ENCODE measurements around the gene LGR6. TPM values are rescaled to one million over a fixed set of nuclear protein-coding genes. Genes with fewer than 3 reads are reported as not detected.

Gene LGR6
- total RNA-seq, 1 experiment from 2014 or later = 1.0 TPM

GRCh38 chr1:202275061-202275770 lies 81.6 kb downstream of the LGR6 start:
- no peaks in the 10 kb centered on the region; a peak in 1 of 7 replicates for H3K36me3 Mint-ChIP-seq (ENCODE audit: insufficient read depth in 1 of 3, low read depth in 3 of 3)
- DNase-seq = no peak
- Histone ChIP-seq H3K23me2 (ENCODE audit: insufficient read length, low read depth, low read length, poor library complexity, severe bottlenecking) (no peaks in the 10 kb centered on the region), H3K79me2 (ENCODE audit: insufficient read depth, low read length) (no peaks in the 10 kb centered on the region), H4K20me1 (ENCODE audit: control insufficient read depth, insufficient read depth, insufficient read length) (no peaks in the 10 kb centered on the region), H3K4me1 (ENCODE audit: insufficient read depth, low read length) (no peaks in the 10 kb centered on the region; the same call in 1 of the 2 replicates), H3K18ac (ENCODE audit: insufficient read length, low read depth, low read length) (no peak overlapping the region), H4K5ac (ENCODE audit: insufficient read length, low read depth, low read length) (no peak overlapping the region), H3K14ac (ENCODE audit: insufficient read depth, low read length) (no peak overlapping the region), H3K56ac (ENCODE audit: insufficient read length, low read depth, low read length) (no peak overlapping the region), H2AFZ (ENCODE audit: low read length) (no peak overlapping the region), H2AK5ac (ENCODE audit: insufficient read length, low read length) (no peak overlapping the region), H2BK120ac (ENCODE audit: low read depth, low read length, poor library complexity, severe bottlenecking) (no peak overlapping the region), H3K9me3 (ENCODE audit: control insufficient read depth, low read depth, low read length) (no peaks in the 10 kb centered on the region), H3T11ph (ENCODE audit: low read length) (no peak overlapping the region), H3K27ac (ENCODE audit: insufficient read length, low read depth, low read length) (no peak overlapping the region), H3K23ac (ENCODE audit: insufficient read length, low read depth, low read length) (no peak overlapping the region), H2BK20ac (ENCODE audit: low read depth, low read length, poor library complexity, severe bottlenecking) (no peak overlapping the region), H3K79me1 (ENCODE audit: insufficient read depth, low read depth, low read length, poor library complexity, severe bottlenecking) (no peaks in the 10 kb centered on the region), H3K27me3 (ENCODE audit: insufficient read depth, low read length) (no peaks in the 10 kb centered on the region), H3K4ac (ENCODE audit: low read depth, low read length) (no peak overlapping the region), H4K8ac (replicated peaks; ENCODE audit: insufficient read length, low read depth, low read length) (no peak overlapping the region), H4K91ac (ENCODE audit: insufficient read length, low read depth, low read length) (no peak overlapping the region), H2BK5ac (ENCODE audit: insufficient read length, low read length) (no peak overlapping the region), H3K9ac (ENCODE audit: extremely low read depth, insufficient read length, low read length) (no peak overlapping the region), H3K4me2 (ENCODE audit: insufficient read depth, insufficient read length, low read length) (no peak overlapping the region), H2BK12ac (ENCODE audit: insufficient read length, low read depth, low read length) (no peak overlapping the region), H2BK15ac (ENCODE audit: low read depth, low read length) (no peak overlapping the region)
- no peaks in the 10 kb centered on the region for H3K9me3 Mint-ChIP-seq
- no CpG with 5 or more reads among the region's 3 CpGs for WGBS (ENCODE audit: extremely low coverage, insufficient read length, low lambda C conversion rate)
- H3K4me1 Mint-ChIP-seq = peaks cover 3 to 5% of the 10 kb centered on the region in 2 experiments
- no peak overlapping the region for H3K4me3 Mint-ChIP-seq
- H3K27me3 Mint-ChIP-seq (ENCODE audit: low read depth) = peaks cover 5% of the 10 kb centered on the region
- TF ChIP-seq, protein P1, sequence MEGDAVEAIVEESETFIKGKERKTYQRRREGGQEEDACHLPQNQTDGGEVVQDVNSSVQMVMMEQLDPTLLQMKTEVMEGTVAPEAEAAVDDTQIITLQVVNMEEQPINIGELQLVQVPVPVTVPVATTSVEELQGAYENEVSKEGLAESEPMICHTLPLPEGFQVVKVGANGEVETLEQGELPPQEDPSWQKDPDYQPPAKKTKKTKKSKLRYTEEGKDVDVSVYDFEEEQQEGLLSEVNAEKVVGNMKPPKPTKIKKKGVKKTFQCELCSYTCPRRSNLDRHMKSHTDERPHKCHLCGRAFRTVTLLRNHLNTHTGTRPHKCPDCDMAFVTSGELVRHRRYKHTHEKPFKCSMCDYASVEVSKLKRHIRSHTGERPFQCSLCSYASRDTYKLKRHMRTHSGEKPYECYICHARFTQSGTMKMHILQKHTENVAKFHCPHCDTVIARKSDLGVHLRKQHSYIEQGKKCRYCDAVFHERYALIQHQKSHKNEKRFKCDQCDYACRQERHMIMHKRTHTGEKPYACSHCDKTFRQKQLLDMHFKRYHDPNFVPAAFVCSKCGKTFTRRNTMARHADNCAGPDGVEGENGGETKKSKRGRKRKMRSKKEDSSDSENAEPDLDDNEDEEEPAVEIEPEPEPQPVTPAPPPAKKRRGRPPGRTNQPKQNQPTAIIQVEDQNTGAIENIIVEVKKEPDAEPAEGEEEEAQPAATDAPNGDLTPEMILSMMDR (conservative IDR thresholded peaks at IDR 0.05) = no peak
- H3K27ac Mint-ChIP-seq = no peak overlapping the region

Data from H9 (cell line).